GM12878 (cell line): ENCODE data around the gene OMG. TPM values are rescaled to one million over a fixed set of nuclear protein-coding genes. Genes with fewer than 3 reads are reported as not detected.

ENCODE experiments used
- ATAC-seq: fragments of 200-7000 bp; cut with Tn5 transposase; 3 replicates; pipeline ENCODE4 v1.9.1; 2020; ENCODE audit warnings: mild to moderate bottlenecking, moderate library complexity
- BruUV-seq: library from RNA; stranded (reverse); fragments of 400-500 nt; replicated peaks from 2 replicates; lab custom pipeline; 2021; lab: Mats Ljungman, UMichigan
- CTCF ChIA-PET: fragments of 300-600 bp; sonication (Branson Sonifier 250); formaldehyde crosslinking; extraction: SDS; loops from one replicate; lab custom pipeline; 2021; ENCODE audit warnings: inconsistent platforms; lab: Yijun Ruan, JAX
- POLR2A ChIA-PET: fragments of 350-600 bp; formaldehyde crosslinking; extraction: SDS; loops from one replicate; lab custom pipeline; 2021; ENCODE audit warnings: inconsistent platforms; lab: Charles Lee
- RAD21 ChIA-PET: fragments of 300-600 bp; sonication (Branson Sonifier 250); formaldehyde crosslinking; loops from one replicate; lab custom pipeline; 2023; ENCODE audit warnings: antibody characterized with exemption; ENCODE audit not compliant: unreplicated experiment; lab: Charles Lee
- SMC1A ChIA-PET: fragments of 300-600 bp; sonication (Branson Sonifier 250); formaldehyde crosslinking; loops from one replicate; lab custom pipeline; 2023; ENCODE audit not compliant: unreplicated experiment, uncharacterized antibody; lab: Charles Lee
- DNase-seq: peaks from one replicate; pipeline ENCODE4 v3.0.0-alpha.2; 2011; ENCODE audit warnings: low read depth, low spot score
- FAIRE-seq: peaks from 3 replicates; lab custom pipeline; 2011; peaks lifted over from hg19 to GRCh38; lab: Jason Lieb, UNC
- H2AFZ ChIP-seq: 2 replicates; pipeline ENCODE4 v1.6.0; 2011; ENCODE audit warnings: low read depth, low read length, control low read depth; ENCODE audit not compliant: control insufficient read depth
- H3K27ac ChIP-seq: 2 replicates; pipeline ENCODE4 v1.5.1; 2011; ENCODE audit warnings: control low read depth; ENCODE audit not compliant: control insufficient read depth, insufficient read depth
- H3K27me3 ChIP-seq, 2 experiments: replicated peaks in 1 of 2; 2 replicates each; pipeline versions ENCODE4 v1.6.0 to v1.6.1; 2011; ENCODE audit warnings: low read length in 1 of 2; ENCODE audit not compliant: control insufficient read depth in 2 of 2, insufficient read depth in 2 of 2
- H3K36me3 ChIP-seq, 2 experiments: 2 replicates each; pipeline ENCODE4 v1.5.1; 2011; ENCODE audit warnings: low read length in 1 of 2; ENCODE audit not compliant: control insufficient read depth in 2 of 2, insufficient read depth in 2 of 2
- H3K4me1 ChIP-seq: 2 replicates; pipeline ENCODE4 v1.6.1; 2011; ENCODE audit warnings: mild to moderate bottlenecking, low read length, moderate library complexity, mixed read lengths; ENCODE audit not compliant: control insufficient read depth, insufficient read depth
- H3K4me2 ChIP-seq: 2 replicates; pipeline ENCODE4 v1.6.0; 2011; ENCODE audit warnings: control low read depth; ENCODE audit not compliant: control insufficient read depth, insufficient read depth
- H3K4me3 ChIP-seq: fragments of 200-600 bp; sonication (generic); 2 replicates; pipeline ENCODE4 v1.5.1; 2016
- H3K79me2 ChIP-seq: 2 replicates; pipeline ENCODE4 v1.6.0; 2011; ENCODE audit warnings: low read length; ENCODE audit not compliant: control insufficient read depth, insufficient read depth
- H3K9ac ChIP-seq: 2 replicates; pipeline ENCODE4 v1.8.0; 2011; ENCODE audit warnings: low read length, control low read depth, mixed read lengths; ENCODE audit not compliant: control insufficient read depth, insufficient read depth
- H3K9me3 ChIP-seq: replicated peaks from 3 replicates; pipeline ENCODE4 v1.5.1; 2011; ENCODE audit warnings: mild to moderate bottlenecking, low read length; ENCODE audit not compliant: control insufficient read depth, insufficient read depth
- H4K20me1 ChIP-seq: 2 replicates; pipeline ENCODE4 v1.6.0; 2011; ENCODE audit not compliant: control insufficient read depth, insufficient read depth
- BCL11A ChIP-seq: IDR thresholded peaks from 2 replicates; pipeline ENCODE4 v1.6.1; 2011; ENCODE audit warnings: low read depth, low read length
- BRCA1 ChIP-seq: IDR thresholded peaks from 2 replicates; pipeline ENCODE4 v1.6.1; 2011; ENCODE audit warnings: low read depth, low read length, improper control_type of control experiment
- CBFB ChIP-seq: IDR thresholded peaks from 2 replicates; pipeline ENCODE4 v1.6.1; 2016; ENCODE audit warnings: antibody characterized with exemption, low read depth
- ELK1 ChIP-seq: IDR thresholded peaks from 2 replicates; pipeline ENCODE4 v1.6.1; 2012; ENCODE audit warnings: low read depth, low read length, improper control_type of control experiment
- MAX ChIP-seq: IDR thresholded peaks from 2 replicates; pipeline ENCODE4 v1.6.1; 2012; ENCODE audit warnings: low read depth, low read length, improper control_type of control experiment
- NFYA ChIP-seq: IDR thresholded peaks from 2 replicates; pipeline ENCODE4 v1.6.1; 2011; ENCODE audit warnings: low read depth, mild to moderate bottlenecking, low read length, improper control_type of control experiment, borderline replicate concordance
- RB1 ChIP-seq: fragments of 450-650 bp; formaldehyde crosslinking; IDR thresholded peaks from 2 replicates; pipeline ENCODE4 v1.6.1; 2017; ENCODE audit warnings: mild to moderate bottlenecking, borderline replicate concordance
- RELB ChIP-seq: fragments of 450-650 bp; IDR thresholded peaks from 2 replicates; pipeline ENCODE4 v1.6.1; 2017; ENCODE audit warnings: low read depth, mild to moderate bottlenecking, moderate library complexity
- REST ChIP-seq: IDR thresholded peaks from 2 replicates; pipeline ENCODE4 v1.6.1; 2012; ENCODE audit warnings: mild to moderate bottlenecking, low read depth, low read length
- USF2 ChIP-seq: IDR thresholded peaks from 2 replicates; pipeline ENCODE4 v1.6.1; 2011; ENCODE audit warnings: low read depth, low read length, improper control_type of control experiment, borderline replicate concordance
- in situ Hi-C: fragments of 300-500 bp; cut with MboI; formaldehyde crosslinking; loops from 9 replicates; pipeline ENCODE4 v1.14.3; 2018; ENCODE audit warnings: mixed read lengths
- intact Hi-C: fragments of 100-400 bp; cut with micrococcal nuclease; formaldehyde crosslinking; loops from one replicate; pipeline ENCODE4 v1.14.2; 2022; ENCODE audit not compliant: unreplicated experiment
- polyA plus RNA-seq, 11 experiments: library from polyadenylated mRNA; depleted of rRNA in 4 of 11; unstranded in 6 of 11; stranded (reverse) in 5 of 11; fragments of >200 nt; fragmentation: Nextera tagmentation in 4 of 11; fragmentation: Illumina TruSeq in 1 of 11; extraction: Ambion mirVana in 4 of 11; extraction: Trizol in 1 of 11; gene quantifications; 1 replicate in 1 of 11; 2 replicates in 10 of 11; pipeline versions ENCODE4 v1.2.1 to v1.2.3, GENCODE V29; 2011 to 2016; ENCODE audit warnings: inconsistent platforms in 2 of 11, missing spikeins in 2 of 11, low read depth in 1 of 11
- total RNA-seq, 4 experiments: library from RNA; depleted of rRNA in 3 of 4; stranded (reverse); fragments of >200 nt in 3 of 4; fragmentation: Illumina TruSeq in 1 of 4; extraction: Trizol in 1 of 4; gene quantifications; 2 replicates each; pipeline versions ENCODE4 v1.2.1 to v1.2.3, GENCODE V29; 2013 to 2021

The OMG gene
- total and polyA plus RNA-seq, 10 of the 15 experiments (the other 5 are each of a cell fraction or from before 2014, with no cell fraction given) = 0.09 to 0.96 (median 0.26) TPM

- in situ Hi-C loops = no loop called here
- RAD21 ChIA-PET = no interaction called here
These were observed 13.2 kb downstream of the OMG start for GRCh38 chr17:31283841-31284240.

More at GRCh38 chr17:31283841-31284240, 13.2 kb downstream of the OMG start:
- intact Hi-C loops = no loop called here
- POLR2A ChIA-PET = no interaction called here
- no peaks in the 10 kb centered on the region for H3K27me3 ChIP-seq
- no peak for DNase-seq
- CTCF ChIA-PET = no interaction called here
- no TSS peak for BruUV-seq
- no peak overlapping the region for H3K4me3 ChIP-seq
- SMC1A ChIA-PET = interaction anchor here (1.5 kb wide), 1 partner anchor 89 kb away, joined by 4 read pairs; no protein-coding TSS in a partner anchor
- ATAC-seq = no peak
- no peak overlapping the region for H2AFZ ChIP-seq
- TF ChIP-seq RELB = no peak
- TF ChIP-seq USF2 = no peak
- TF ChIP-seq MAX = no peak
- no peak for TF ChIP-seq CBFB
- no peak for TF ChIP-seq REST
- TF ChIP-seq BRCA1 = no peak
- no peak for TF ChIP-seq RB1
- TF ChIP-seq BCL11A = no peak
- no peak for TF ChIP-seq NFYA
- TF ChIP-seq ELK1 = no peak
- no peak overlapping the region for H3K4me2 ChIP-seq
- no peaks in the 10 kb centered on the region for H3K79me2 ChIP-seq
- H3K9me3 ChIP-seq = no peaks in the 10 kb centered on the region
- peaks cover 0 to 9% of the 10 kb centered on the region in 2 experiments; a peak in 1 of 4 replicates for H3K36me3 ChIP-seq
- no peak overlapping the region for H3K27ac ChIP-seq
- no peaks in the 10 kb centered on the region for H4K20me1 ChIP-seq
- H3K4me1 ChIP-seq = no peaks in the 10 kb centered on the region
- no peak overlapping the region for H3K9ac ChIP-seq
- FAIRE-seq = no peak
